SK-N-SH (cell line): ENCODE data around the gene RRN3. TPM values are rescaled to one million over a fixed set of nuclear protein-coding genes. Genes with fewer than 3 reads are reported as not detected.
A peak's percentile ranks its signal among the peaks of the same experiment; 100 is the strongest.
"Not testable (repeated sequence)": the region's sequence is repeated elsewhere in the genome, so short reads cannot be mapped to it uniquely, and the experiment has no call there.

Experiments
- CTCF ChIA-PET: fragments of 300-600, 350-600 bp; formaldehyde crosslinking; extraction: SDS; loops from one replicate; lab custom pipeline; 2021; lab: Yijun Ruan, JAX
- POLR2A ChIA-PET: fragments of 350-600 bp; sonication (Branson Sonifier 250); formaldehyde crosslinking; extraction: SDS; loops from one replicate; lab custom pipeline; 2020; ENCODE audit warnings: antibody characterized with exemption, inconsistent platforms; lab: Yijun Ruan, JAX
- DNase-seq: peaks from one replicate; pipeline ENCODE4 v3.0.0; 2012
- H2AFZ ChIP-seq: fragments of 200-600 bp; sonication (generic); 2 replicates; pipeline ENCODE4 v1.8.1; 2016; ENCODE audit warnings: antibody characterized with exemption, mild to moderate bottlenecking, low read depth
- H3F3A ChIP-seq: fragments of 200-600 bp; sonication (generic); replicated peaks from 2 replicates; pipeline ENCODE3; 2016; ENCODE audit warnings: antibody characterized with exemption, mild to moderate bottlenecking; ENCODE audit not compliant: insufficient read depth
- H3K27ac ChIP-seq, 2 experiments: fragments of 200-500 bp in 1 of 2; fragments of 200-600 bp in 1 of 2; sonication (Bioruptor generic) in 1 of 2; sonication (generic), shearing (Covaris generic) in 1 of 2; 2 replicates each; pipeline versions ENCODE4 v1.5.1 to v1.6.1; 2014 to 2016; ENCODE audit warnings: low read depth in 2 of 2, inconsistent platforms in 1 of 2, low read length in 1 of 2, mild to moderate bottlenecking in 1 of 2, mixed read lengths in 1 of 2
- H3K27me3 ChIP-seq: fragments of 200-600 bp; sonication (generic), shearing (Covaris generic); 2 replicates; pipeline ENCODE4 v1.6.1; 2016; ENCODE audit warnings: mixed run types; ENCODE audit not compliant: insufficient read depth
- H3K36me3 ChIP-seq, 2 experiments: fragments of 200-500 bp in 1 of 2; fragments of 200-600 bp in 1 of 2; sonication (Bioruptor generic) in 1 of 2; sonication (generic) in 1 of 2; replicated peaks in 1 of 2; 2 replicates each; pipeline versions ENCODE3 to v1.5.1; 2014 to 2016; ENCODE audit warnings: low read length in 1 of 2, mild to moderate bottlenecking in 1 of 2; ENCODE audit not compliant: insufficient read depth in 2 of 2, control insufficient read depth in 1 of 2
- H3K4me1 ChIP-seq, 2 experiments: fragments of 200-500 bp in 1 of 2; fragments of 200-600 bp in 1 of 2; sonication (Bioruptor generic) in 1 of 2; sonication (generic), shearing (Covaris generic) in 1 of 2; 2 replicates each; pipeline versions ENCODE4 v1.5.1 to v1.6.1; 2014 to 2016; ENCODE audit warnings: low read depth in 1 of 2, low read length in 1 of 2, mixed run types in 1 of 2; ENCODE audit not compliant: insufficient read depth in 2 of 2, control insufficient read depth in 1 of 2
- H3K4me2 ChIP-seq: fragments of 200-600 bp; sonication (generic), shearing (Covaris generic); 2 replicates; pipeline ENCODE4 v1.6.1; 2017; ENCODE audit warnings: mixed run types
- H3K4me3 ChIP-seq, 2 experiments: fragments of 200-500 bp in 1 of 2; fragments of 200-600 bp in 1 of 2; sonication (Bioruptor generic) in 1 of 2; sonication (generic), shearing (Covaris generic) in 1 of 2; 2 replicates each; pipeline versions ENCODE4 v1.5.1 to v1.8.1; 2014 to 2016; ENCODE audit warnings: low read depth in 2 of 2, inconsistent platforms in 1 of 2, low read length in 1 of 2, mild to moderate bottlenecking in 1 of 2, mixed read lengths in 1 of 2, moderate library complexity in 1 of 2
- H3K79me2 ChIP-seq: fragments of 200-600 bp; sonication (generic); 2 replicates; pipeline ENCODE4 v1.8.1; 2017; ENCODE audit warnings: mild to moderate bottlenecking; ENCODE audit not compliant: insufficient read depth
- H3K9ac ChIP-seq: fragments of 200-600 bp; sonication (generic); 2 replicates; pipeline ENCODE4 v1.6.1; 2017; ENCODE audit warnings: mixed run types
- H3K9me2 ChIP-seq: fragments of 200-600 bp; sonication (generic); 2 replicates; pipeline ENCODE4 v1.6.1; 2017; ENCODE audit warnings: mixed run types
- H3K9me3 ChIP-seq: fragments of 200-600 bp; sonication (generic); 2 replicates; pipeline ENCODE4 v1.6.1; 2017; ENCODE audit warnings: mixed run types, mild to moderate bottlenecking, moderate library complexity
- H4K20me1 ChIP-seq: fragments of 200-600 bp; sonication (generic); 2 replicates; pipeline ENCODE4 v1.6.1; 2017; ENCODE audit warnings: mild to moderate bottlenecking, mixed run types; ENCODE audit not compliant: insufficient read depth
- CTCF ChIP-seq: fragments of 200-600 bp; sonication (generic); IDR thresholded peaks from 2 replicates; pipeline ENCODE4 v1.6.1; 2017; ENCODE audit warnings: antibody characterized with exemption, mild to moderate bottlenecking, moderate library complexity
- EP300 ChIP-seq, 2 experiments: IDR thresholded peaks; 2 replicates each; pipeline versions ENCODE4 v1.4.0 to v1.6.1; 2012; ENCODE audit warnings: borderline replicate concordance in 1 of 2, low read depth in 1 of 2, low read length in 1 of 2
- FOSL2 ChIP-seq: IDR thresholded peaks from 2 replicates; pipeline ENCODE4 v1.4.0; 2012; ENCODE audit warnings: low read depth, mild to moderate bottlenecking, moderate library complexity, borderline replicate concordance
- JUND ChIP-seq: IDR thresholded peaks from 2 replicates; pipeline ENCODE4 v1.4.0; 2012
- MAX ChIP-seq: IDR thresholded peaks from 2 replicates; pipeline ENCODE4 v1.4.0; 2012; ENCODE audit warnings: low read depth
- MXI1 ChIP-seq: IDR thresholded peaks from 2 replicates; pipeline ENCODE4 v1.6.1; 2012; ENCODE audit warnings: mild to moderate bottlenecking, low read depth, low read length, improper control_type of control experiment
- PBX3 ChIP-seq: IDR thresholded peaks from 2 replicates; pipeline ENCODE4; 2012
- POLR2AphosphoS5 ChIP-seq: IDR thresholded peaks from 2 replicates; pipeline ENCODE4 v1.6.1; 2012; ENCODE audit warnings: low read depth, low read length
- RAD21 ChIP-seq: IDR thresholded peaks from 2 replicates; pipeline ENCODE4 v1.6.1; 2012; ENCODE audit warnings: mild to moderate bottlenecking, low read length
- SIN3A ChIP-seq: IDR thresholded peaks from 2 replicates; pipeline ENCODE4 v1.6.1; 2012; ENCODE audit warnings: low read depth, mild to moderate bottlenecking, low read length, moderate library complexity, borderline replicate concordance
- SMC3 ChIP-seq: IDR thresholded peaks from 2 replicates; pipeline ENCODE4 v1.6.1; 2012; ENCODE audit warnings: low read depth, low read length, improper control_type of control experiment
- TCF12 ChIP-seq: IDR thresholded peaks from 2 replicates; pipeline ENCODE4 v1.4.0; 2012
- WGBS: methylation state at CpG from one replicate; pipeline ENCODE4 v1.1.6; 2017; ENCODE audit warnings: low lambda C conversion rate; 5-methylcytosine and 5-hydroxymethylcytosine counted together
- polyA plus RNA-seq, 3 experiments: library from polyadenylated mRNA; depleted of rRNA; stranded (reverse); fragments of >200 nt; gene quantifications; 2 replicates each; pipeline ENCODE4 v1.2.3, GENCODE V29; 2012

The RRN3 gene
- polyA plus RNA-seq, 1 of the 3 experiments (the other 2 are of a cell fraction): 21.3 TPM

- H3K27me3 ChIP-seq, H3K4me3 ChIP-seq, H3K9me3 ChIP-seq, POLR2A ChIA-PET, H3K9me2 ChIP-seq, H2AFZ ChIP-seq, H3K9ac ChIP-seq: not testable (repeated sequence)
- peaks cover 48% of the 10 kb centered on the region for H3K79me2 ChIP-seq
- H3K36me3 ChIP-seq: peaks cover 18 to 51% of the 10 kb centered on the region in 2 experiments
- peaks cover 6 to 23% of the 10 kb centered on the region in 2 experiments; a peak in 3 of 4 replicates for H3K4me1 ChIP-seq
- H4K20me1 ChIP-seq: peaks cover 13% of the 10 kb centered on the region
- TF ChIP-seq SMC3 (peak; percentile 34; the same call in 1 of the 2 replicates), PBX3 (peak; percentile 90), RAD21 (peak; percentile 61), MXI1 (peak; percentile 76), MAX (0 out of 2 replicates have a peak, but pooled peaks have one; percentile 18), CTCF (peak; percentile 54)
- H3F3A ChIP-seq: peaks cover 54% of the 10 kb centered on the region
- WGBS: 54% methylated on average over 4 of the region's 4 CpGs
- peak overlapping the region; percentile 54 to 65; a peak in 3 of 4 replicates for H3K27ac ChIP-seq
- H3K4me2 ChIP-seq: peak overlapping the region; percentile 13
- DNase-seq: peak; percentile 64
- CTCF ChIA-PET: interaction anchor here (1.3 kb wide), 1 partner anchor 9 kb away, joined by 3 read pairs; no protein-coding TSS in a partner anchor
These were observed 71.9 kb downstream of the RRN3 start for GRCh38 chr16:15022194-15022593.

GRCh38 chr16:15021429-15021828 is 72.6 kb downstream of the RRN3 start:
- H3K9me3 ChIP-seq, CTCF ChIA-PET, H3K4me3 ChIP-seq, DNase-seq, POLR2A ChIA-PET, H3K9ac ChIP-seq, H3K27me3 ChIP-seq, H3K9me2 ChIP-seq, H2AFZ ChIP-seq: not testable (repeated sequence)
- peak in 1 of 2 experiments; percentile 53; a peak in 1 of 4 replicates for TF ChIP-seq EP300 (IDR thresholded peaks at IDR 0.05; ENCODE audit: borderline replicate concordance in 1 of 2, low read depth in 1 of 2, low read length in 1 of 2)
- TF ChIP-seq PBX3: peak; percentile 96
- TF ChIP-seq TCF12: peak; percentile 88
- TF ChIP-seq POLR2AphosphoS5: peak; percentile 54; the same call in 1 of the 2 replicates
- peak; percentile 87 for TF ChIP-seq FOSL2
- peak; percentile 55; the same call in 1 of the 2 replicates for TF ChIP-seq SIN3A
- TF ChIP-seq MAX: peak; percentile 45; the same call in 1 of the 2 replicates
- TF ChIP-seq JUND: peak; percentile 89
- peaks cover 9 to 25% of the 10 kb centered on the region in 2 experiments; a peak in 3 of 4 replicates for H3K4me1 ChIP-seq
- H3F3A ChIP-seq: peaks cover 51% of the 10 kb centered on the region
- peak overlapping the region; percentile 13 for H3K4me2 ChIP-seq
- 29% methylated on average over 7 of the region's 7 CpGs for WGBS
- peaks cover 43% of the 10 kb centered on the region; the same call in 1 of the 2 replicates for H3K79me2 ChIP-seq
- peaks cover 14% of the 10 kb centered on the region for H4K20me1 ChIP-seq
- peak overlapping the region; percentile 54 to 65; a peak in 3 of 4 replicates for H3K27ac ChIP-seq
- peaks cover 20 to 53% of the 10 kb centered on the region in 2 experiments for H3K36me3 ChIP-seq

- H3K9me2 ChIP-seq, H3K4me2 ChIP-seq, H3K27me3 ChIP-seq, H2AFZ ChIP-seq, POLR2A ChIA-PET, DNase-seq, H3K4me3 ChIP-seq, CTCF ChIA-PET, H3K9me3 ChIP-seq, H3K9ac ChIP-seq: not testable (repeated sequence)
- H3F3A ChIP-seq: peaks cover 25% of the 10 kb centered on the region
- peak overlapping the region; percentile 6 to 51; a peak in 3 of 4 replicates for H3K27ac ChIP-seq
- H3K79me2 ChIP-seq: peaks cover 27% of the 10 kb centered on the region; the same call in 1 of the 2 replicates
- H4K20me1 ChIP-seq: peaks cover 11% of the 10 kb centered on the region
- 76% methylated on average over 4 of the region's 4 CpGs for WGBS
- peaks cover 11 to 30% of the 10 kb centered on the region in 2 experiments for H3K36me3 ChIP-seq
- H3K4me1 ChIP-seq: peaks cover 9 to 30% of the 10 kb centered on the region in 2 experiments; a peak in 3 of 4 replicates
These were observed 77.0 kb downstream of the RRN3 start for GRCh38 chr16:15016951-15017580.
